Kidney (tissue), 14 donors: ENCODE measurements around the gene ARL16. TPM values are rescaled to one million over a fixed set of nuclear protein-coding genes. Genes with fewer than 3 reads are reported as not detected.

ENCODE experiments used
- DNase-seq, 5 donors: peaks; one replicate each; pipeline ENCODE4 v3.0.0-alpha.2; 2013 to 2020
- FAIRE-seq: peaks from 2 replicates; lab custom pipeline; 2012; peaks lifted over from hg19 to GRCh38; lab: Jason Lieb, UNC
- H3K27ac ChIP-seq, 2 donors: one replicate each; pipeline ENCODE4 v1.7.0; 2013; ENCODE audit warnings: low read depth in 2 of 2, low read length in 2 of 2, inconsistent platforms in 1 of 2
- H3K27me3 ChIP-seq: one replicate; pipeline ENCODE4 v1.7.1; 2013; ENCODE audit warnings: low read length, inconsistent platforms; ENCODE audit not compliant: control insufficient read depth, insufficient read depth
- H3K36me3 ChIP-seq, 3 donors: one replicate each; pipeline versions ENCODE4 v1.7.0 to v1.7.1; 2013; ENCODE audit warnings: low read length in 3 of 3, control low read depth in 1 of 3, inconsistent platforms in 1 of 3; ENCODE audit not compliant: insufficient read depth in 3 of 3, control insufficient read depth in 2 of 3
- H3K4me1 ChIP-seq, 3 donors: one replicate each; pipeline versions ENCODE4 v1.7.0 to v1.7.1; 2013; ENCODE audit warnings: low read length in 3 of 3, inconsistent platforms in 1 of 3, low read depth in 1 of 3; ENCODE audit not compliant: control insufficient read depth in 2 of 3, insufficient read depth in 2 of 3
- H3K4me3 ChIP-seq, 3 donors: one replicate each; pipeline versions ENCODE4 v1.7.0 to v1.8.1; 2013; ENCODE audit warnings: low read length in 3 of 3, control low read depth in 1 of 3, inconsistent platforms in 1 of 3
- H3K9ac ChIP-seq, 3 donors: one replicate each; pipeline versions ENCODE4 v1.7.0 to v1.7.1; 2013; ENCODE audit warnings: low read length in 3 of 3, control low read depth in 1 of 3, inconsistent platforms in 1 of 3
- H3K9me3 ChIP-seq, 3 donors: one replicate each; pipeline versions ENCODE4 v1.7.0 to v1.7.1; 2013; ENCODE audit warnings: low read length in 3 of 3, control low read depth in 1 of 3, inconsistent platforms in 1 of 3; ENCODE audit not compliant: control insufficient read depth in 2 of 3, insufficient read depth in 1 of 3
- CTCF ChIP-seq: IDR thresholded peaks from 3 replicates; pipeline ENCODE4 v1.5.1; 2012; ENCODE audit warnings: mild to moderate bottlenecking, moderate library complexity, borderline replicate concordance; ENCODE audit not compliant: insufficient read depth; ENCODE audit errors: extremely low read depth
- intact Hi-C: fragments of 100-400 bp; cut with DNase I; formaldehyde crosslinking; loops from one replicate; pipeline ENCODE4 v1.11.1; 2022
- polyA plus RNA-seq: library from polyadenylated mRNA; stranded (reverse); fragments of 350-450 nt; fragmentation: Illumina TruSeq; extraction: RNeasy Lipid Tissue Mini Kit (QIAGEN cat#74804); gene quantifications from one replicate; pipeline ENCODE4 v1.2.3, GENCODE V29; 2014; ENCODE audit warnings: low read depth, low replicate concordance; ENCODE audit not compliant: insufficient read depth
- total RNA-seq: library from RNA; stranded (reverse); fragmentation: NEBNext Ultra II Directional; extraction: Animal tissue kit (Norgen Biotek cat#: 25700); gene quantifications from one replicate; pipeline ENCODE4 v1.2.1, GENCODE V29; 2021
- donor health status: control.
- donor health status: control.
- donor health status: control.
- donor health status: control.
- donor health status: control.
- donor health status: DM: yes; HTN: yes; CAD: no.
- donor health status: Normal renal cell carcinoma (clear cell type).

The ARL16 gene
- total and polyA plus RNA-seq, 2 donors from 2014 or later = 34.7 to 76.1 TPM

- Histone ChIP-seq H3K36me3 (no peaks in the 10 kb centered on the region), H3K9me3 (no peaks in the 10 kb centered on the region), H3K4me3 (peak overlapping the region in 2 of 3 donors; percentile 56 to 70), H3K9ac (peak overlapping the region in 1 of 3 donors; percentile 77), H3K27ac (peak overlapping the region; percentile 65 to 67), H3K27me3 (peaks cover 4% of the 10 kb centered on the region), H3K4me1 (peaks cover 0 to 35% (median 7%) of the 10 kb centered on the region in 3 donors)
- TF ChIP-seq CTCF = no peak
- peak in 3 of 5 donors; percentile 50 to 80 (median 71) for DNase-seq
- FAIRE-seq = no peak
- intact Hi-C loops = no loop called here
These were observed 30.2 kb upstream of the ARL16 start for GRCh38 chr17:81713556-81714411.

- Histone ChIP-seq H3K4me3 (peak overlapping the region; percentile 16 to 70 (median 56)), H3K36me3 (no peaks in the 10 kb centered on the region), H3K27ac (peak overlapping the region; percentile 65 to 67), H3K27me3 (peaks cover 4% of the 10 kb centered on the region), H3K4me1 (peaks cover 0 to 35% (median 7%) of the 10 kb centered on the region in 3 donors), H3K9ac (peak overlapping the region in 1 of 3 donors; percentile 77), H3K9me3 (no peaks in the 10 kb centered on the region)
- no peak for FAIRE-seq
- no peak for TF ChIP-seq CTCF
- intact Hi-C loops = no loop called here
- peak in 2 of 5 donors; percentile 31 to 77 for DNase-seq
These were observed 29.5 kb upstream of the ARL16 start for GRCh38 chr17:81713004-81713555.

GRCh38 chr17:81712468-81713003, 28.9 kb upstream of the ARL16 start:
- Histone ChIP-seq H3K27ac (peak overlapping the region; percentile 28 to 49), H3K9ac (peak overlapping the region in 1 of 3 donors; percentile 77), H3K4me3 (peak overlapping the region; percentile 16 to 70 (median 56)), H3K27me3 (peaks cover 4% of the 10 kb centered on the region), H3K4me1 (peaks cover 0 to 35% (median 7%) of the 10 kb centered on the region in 3 donors), H3K36me3 (no peaks in the 10 kb centered on the region), H3K9me3 (no peaks in the 10 kb centered on the region)
- TF ChIP-seq CTCF = no peak
- intact Hi-C loops = no loop called here
- FAIRE-seq = no peak
- peak in 3 of 5 donors; percentile 40 to 81 (median 59) for DNase-seq
